Measurements from ENCODE around the gene NUBPL. TPM values are rescaled to one million over a fixed set of nuclear protein-coding genes. Genes with fewer than 3 reads are reported as not detected.
"Not testable (repeated sequence)": the region's sequence is repeated elsewhere in the genome, so short reads cannot be mapped to it uniquely, and the experiment has no call there.

Gene NUBPL
- total RNA-seq, 1 donor from 2014 or later = 6.3 TPM

DNA sequence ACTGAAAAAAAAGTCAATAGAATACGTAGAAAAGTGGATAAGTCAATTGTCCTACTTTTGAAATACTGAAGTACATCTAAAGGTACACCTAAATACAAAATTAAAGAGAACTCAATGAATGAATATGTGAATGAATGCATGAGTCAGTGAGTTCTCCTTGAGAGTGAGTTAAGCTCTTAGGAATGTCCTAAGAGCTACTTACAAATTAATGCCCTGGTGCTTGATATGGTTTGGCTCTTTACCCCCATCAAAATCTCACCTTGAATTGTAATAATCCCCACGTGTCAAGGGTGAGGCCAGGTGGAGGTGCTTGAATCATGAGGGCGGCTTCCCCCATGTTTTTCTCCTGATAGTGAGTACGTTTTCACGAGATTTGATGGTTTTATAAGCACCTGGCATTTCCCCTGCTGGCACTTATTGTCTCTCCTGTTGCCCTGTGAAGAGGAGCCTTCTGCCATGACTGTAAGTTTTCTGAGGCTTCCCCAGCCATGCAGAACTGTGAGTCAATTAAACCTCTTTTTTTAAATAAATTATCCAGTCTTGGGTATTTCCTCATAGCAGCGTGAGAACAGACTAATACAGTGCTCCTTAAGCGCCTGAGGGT, 323.7 kb downstream of the NUBPL start:
- peak; percentile 20 for DNase-seq (ENCODE audit: low read depth)
- TF ChIP-seq, protein P1, sequence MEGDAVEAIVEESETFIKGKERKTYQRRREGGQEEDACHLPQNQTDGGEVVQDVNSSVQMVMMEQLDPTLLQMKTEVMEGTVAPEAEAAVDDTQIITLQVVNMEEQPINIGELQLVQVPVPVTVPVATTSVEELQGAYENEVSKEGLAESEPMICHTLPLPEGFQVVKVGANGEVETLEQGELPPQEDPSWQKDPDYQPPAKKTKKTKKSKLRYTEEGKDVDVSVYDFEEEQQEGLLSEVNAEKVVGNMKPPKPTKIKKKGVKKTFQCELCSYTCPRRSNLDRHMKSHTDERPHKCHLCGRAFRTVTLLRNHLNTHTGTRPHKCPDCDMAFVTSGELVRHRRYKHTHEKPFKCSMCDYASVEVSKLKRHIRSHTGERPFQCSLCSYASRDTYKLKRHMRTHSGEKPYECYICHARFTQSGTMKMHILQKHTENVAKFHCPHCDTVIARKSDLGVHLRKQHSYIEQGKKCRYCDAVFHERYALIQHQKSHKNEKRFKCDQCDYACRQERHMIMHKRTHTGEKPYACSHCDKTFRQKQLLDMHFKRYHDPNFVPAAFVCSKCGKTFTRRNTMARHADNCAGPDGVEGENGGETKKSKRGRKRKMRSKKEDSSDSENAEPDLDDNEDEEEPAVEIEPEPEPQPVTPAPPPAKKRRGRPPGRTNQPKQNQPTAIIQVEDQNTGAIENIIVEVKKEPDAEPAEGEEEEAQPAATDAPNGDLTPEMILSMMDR (conservative IDR thresholded peaks at IDR 0.05; ENCODE audit: low read depth, low read length) = no peak
- H3K4me3 ChIP-seq (ENCODE audit: low read depth, low read length) = no peak overlapping the region

DNA sequence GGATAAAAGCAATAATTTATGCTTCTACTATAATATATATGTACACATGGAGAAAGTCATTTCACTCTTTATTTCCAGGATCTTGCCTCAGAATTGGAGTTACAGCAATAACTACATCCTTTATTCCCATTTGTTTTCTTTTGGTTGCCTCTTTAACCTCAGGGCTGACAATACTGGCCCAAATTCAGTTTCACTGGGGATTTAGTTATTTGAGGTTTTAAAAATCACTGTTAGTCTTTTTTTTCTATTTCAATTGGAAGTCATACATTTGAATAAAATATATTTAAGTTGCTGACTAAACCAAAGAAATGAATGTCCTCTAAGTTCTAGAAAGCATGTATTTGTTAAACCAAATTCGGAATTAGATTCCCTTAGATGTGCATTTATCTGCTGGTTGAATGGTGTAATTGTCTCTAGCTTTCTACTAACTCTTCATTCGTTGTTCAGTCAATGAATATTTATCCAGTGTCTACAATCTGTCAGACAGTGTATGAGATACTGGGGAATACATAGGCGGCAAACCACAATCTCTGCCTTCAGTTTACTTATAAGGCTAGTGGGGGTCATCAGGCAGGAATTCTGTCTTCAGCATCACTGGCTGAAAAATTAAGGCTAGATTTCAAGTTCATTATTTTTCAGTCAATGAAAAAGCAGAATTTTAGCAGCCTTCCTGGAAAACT, 325.1 kb downstream of the NUBPL start:
- DNase-seq (ENCODE audit: low read depth) = no peak
- TF ChIP-seq, protein P1 (conservative IDR thresholded peaks at IDR 0.05; ENCODE audit: low read depth, low read length) = no peak

DNA sequence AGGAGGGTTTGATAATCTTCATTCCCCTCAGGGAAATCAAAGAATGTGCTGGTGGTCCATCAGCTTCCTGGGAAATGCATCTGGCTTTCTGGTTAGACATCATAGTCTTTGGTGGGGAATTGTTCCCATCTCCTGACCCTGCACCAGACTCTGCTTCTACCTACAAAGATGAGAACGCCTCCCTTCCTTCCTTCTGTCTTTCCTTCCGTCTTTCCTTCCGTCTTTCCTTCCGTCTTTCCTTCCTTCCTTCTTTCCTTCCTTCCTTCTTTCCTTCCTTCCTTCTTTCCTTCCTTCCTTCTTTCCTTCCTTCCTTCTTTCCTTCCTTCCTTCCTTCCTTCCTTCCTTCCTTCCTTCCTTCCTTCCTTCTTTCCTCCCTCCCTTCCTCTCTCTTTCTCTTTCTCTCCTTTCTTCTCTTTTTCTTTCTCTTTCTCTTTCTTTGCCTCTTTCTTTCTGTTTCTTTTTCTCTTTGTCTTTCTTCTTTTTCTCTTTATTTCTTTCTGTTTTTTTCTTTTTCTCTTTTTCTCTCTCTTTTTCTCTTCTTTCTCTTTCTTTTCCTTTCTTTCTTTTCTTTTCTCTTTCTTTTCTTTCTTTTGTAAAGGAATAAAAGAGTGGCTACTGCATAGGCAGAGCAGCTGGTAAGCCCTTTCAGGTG, 326.9 kb downstream of the NUBPL start:
- TF ChIP-seq, protein P1 (conservative IDR thresholded peaks at IDR 0.05; ENCODE audit: low read depth, low read length) = no peak
- no peak overlapping the region for H3K4me3 ChIP-seq (ENCODE audit: low read depth, low read length)
- no peak for DNase-seq (ENCODE audit: low read depth)

More for the DNA sequence above, 325.1 kb downstream of the NUBPL start:
- no peak overlapping the region for H3K4me3 ChIP-seq (ENCODE audit: low read depth, low read length)

- H3K4me3 ChIP-seq (ENCODE audit: low read depth, low read length) = no peak overlapping the region
- DNase-seq (ENCODE audit: low read depth) = no peak
- TF ChIP-seq, protein P1 (conservative IDR thresholded peaks at IDR 0.05; ENCODE audit: low read depth, low read length) = no peak
Measured at GRCh38 chr14:31889297-31889696, 328.1 kb downstream of the NUBPL start.

GRCh38 chr14:31890202-31890601, 329.0 kb downstream of the NUBPL start:
- not testable (repeated sequence) for H3K4me3 ChIP-seq (ENCODE audit: low read depth, low read length); DNase-seq (ENCODE audit: low read depth)

DNA sequence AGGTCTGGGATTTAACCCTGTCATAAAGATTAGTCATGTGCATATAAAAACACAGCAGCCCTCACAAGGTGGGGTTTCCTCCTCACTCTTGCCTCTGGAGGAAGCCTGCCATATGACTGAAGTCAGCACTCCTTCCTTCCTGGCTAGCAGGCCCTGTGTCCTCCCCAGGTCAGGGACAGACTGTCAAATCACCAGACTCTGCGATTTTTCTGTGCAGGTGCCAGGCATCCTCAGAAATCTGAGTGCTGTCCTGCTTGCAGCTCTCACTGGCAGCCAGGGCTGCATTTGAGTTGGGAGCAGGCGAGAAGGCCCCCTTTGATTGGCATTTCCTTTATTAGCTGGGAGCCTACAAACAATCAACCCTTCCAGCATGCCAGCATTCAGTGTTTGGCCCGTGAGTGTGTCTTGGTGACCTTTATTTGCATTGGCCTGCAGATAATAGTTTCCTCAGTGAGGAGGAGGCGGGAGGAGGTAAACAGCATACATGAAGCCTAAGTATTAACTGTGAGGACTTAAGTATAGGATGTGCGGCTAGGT, 332.1 kb downstream of the NUBPL start:
- TF ChIP-seq, protein P1 (conservative IDR thresholded peaks at IDR 0.05; ENCODE audit: low read depth, low read length) = no peak
- no peak for DNase-seq (ENCODE audit: low read depth)
- no peak overlapping the region for H3K4me3 ChIP-seq (ENCODE audit: low read depth, low read length)

DNA sequence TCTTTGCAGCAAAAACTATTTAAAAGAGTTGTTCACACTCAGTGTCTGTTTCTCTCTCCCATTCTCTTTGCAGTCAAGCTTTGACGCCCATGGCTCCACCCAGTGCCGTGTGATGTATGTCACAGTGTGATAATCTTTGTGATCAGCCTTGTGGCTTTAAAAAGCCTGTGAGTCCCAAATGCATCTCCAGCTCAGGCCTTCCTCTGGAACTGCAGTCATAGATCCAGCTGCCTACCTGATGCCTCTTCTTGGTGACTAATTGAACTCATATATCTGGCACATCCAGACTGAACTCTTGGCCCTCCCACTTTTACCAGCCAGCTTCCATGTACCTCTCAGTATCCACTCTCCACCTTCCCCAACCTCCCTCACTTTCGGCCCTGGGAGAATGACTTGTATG, 333.1 kb downstream of the NUBPL start:
- H3K4me3 ChIP-seq (ENCODE audit: low read depth, low read length) = no peak overlapping the region
- TF ChIP-seq, protein P1 (conservative IDR thresholded peaks at IDR 0.05; ENCODE audit: low read depth, low read length) = no peak
- DNase-seq (ENCODE audit: low read depth) = no peak

Data from epithelial cell of proximal tubule (primary cell).